Testis (tissue), 3 donors: Measurements from ENCODE around the gene PRKAR1B. TPM values are rescaled to one million over a fixed set of nuclear protein-coding genes. Genes with fewer than 3 reads are reported as not detected.
A peak's percentile ranks its signal among the peaks of the same experiment; 100 is the strongest.

Experiments
- DNase-seq: peaks from one replicate; pipeline ENCODE4 v3.0.0-alpha.2; 2019
- H3K27ac ChIP-seq, 2 donors: fragments of 200-600 bp; sonication (generic); one replicate each; pipeline ENCODE4 v1.5.1; 2019
- H3K27me3 ChIP-seq: fragments of 200-600 bp; sonication (generic); one replicate; pipeline ENCODE4 v1.5.1; 2019
- H3K36me3 ChIP-seq: fragments of 200-600 bp; sonication (generic); one replicate; pipeline ENCODE4 v1.5.1; 2017; ENCODE audit warnings: low read depth; ENCODE audit errors: missing control alignments
- H3K4me1 ChIP-seq: fragments of 200-600 bp; sonication (generic); one replicate; pipeline ENCODE4 v1.5.1; 2019
- H3K4me3 ChIP-seq, 2 donors: fragments of 200-600 bp; sonication (generic); one replicate each; pipeline ENCODE4 v1.5.1; 2017 to 2019
- H3K9me3 ChIP-seq: fragments of 200-600 bp; sonication (generic); one replicate; pipeline ENCODE4 v1.5.1; 2017
- CTCF ChIP-seq, 3 experiments: fragments of 450-650 bp in 2 of 3; fragments of 200-600 bp in 1 of 3; sonication (generic) in 1 of 3; IDR thresholded peaks; one replicate each; pipeline ENCODE4 v1.5.1; 2016 to 2019; ENCODE audit warnings: antibody characterized with exemption in 3 of 3, mild to moderate bottlenecking in 2 of 3, moderate library complexity in 1 of 3
- POLR2A ChIP-seq: fragments of 450-650 bp; IDR thresholded peaks from one replicate; pipeline ENCODE4 v1.6.1; 2017; ENCODE audit warnings: antibody characterized with exemption, mild to moderate bottlenecking, moderate library complexity
- WGBS, 2 donors: methylation state at CpG; one replicate each; pipeline ENCODE4 v1.1.5; 2018; 5-methylcytosine and 5-hydroxymethylcytosine counted together
- intact Hi-C: fragments of 100-400 bp; cut with DNase I; formaldehyde crosslinking; loops from one replicate; pipeline ENCODE4 v1.15.1; 2023; ENCODE audit warnings: low total_unique reads
- polyA plus RNA-seq: library from polyadenylated mRNA; stranded (reverse); fragments of 350-450 nt; fragmentation: Illumina TruSeq; extraction: RNeasy Lipid Tissue Mini Kit (QIAGEN cat#74804); gene quantifications from one replicate; pipeline ENCODE4 v1.2.3, GENCODE V29; 2014; ENCODE audit warnings: low read depth, low replicate concordance; ENCODE audit not compliant: insufficient read depth
- total RNA-seq, 2 donors: library from RNA; depleted of rRNA; stranded (reverse); fragments of >200 nt; gene quantifications; one replicate each; pipeline ENCODE4 v1.2.3, GENCODE V29; 2016

The PRKAR1B gene
- total and polyA plus RNA-seq, 3 donors from 2014 or later, result 27.8 to 35.7 (median 31.3) TPM

- TF ChIP-seq CTCF (IDR thresholded peaks at IDR 0.05), result no peak
These were observed 170.1 kb downstream of the PRKAR1B start for GRCh38 chr7:556837-557557.

GRCh38 chr7:556291-556826 lies 170.7 kb downstream of the PRKAR1B start:
- no peak overlapping the region for H3K27ac ChIP-seq
- DNase-seq, result no peak
- no peak for TF ChIP-seq POLR2A
- TF ChIP-seq CTCF (IDR thresholded peaks at IDR 0.05), result no peak
- intact Hi-C loops, result no loop called here
- H3K4me1 ChIP-seq, result peaks cover 5% of the 10 kb centered on the region
- no peaks in the 10 kb centered on the region for H3K9me3 ChIP-seq
- H3K27me3 ChIP-seq, result no peaks in the 10 kb centered on the region
- 91 to 92% methylated on average over 24 to 30 of the region's 30 CpGs for WGBS, 2 donors
- H3K36me3 ChIP-seq, result no peaks in the 10 kb centered on the region
- no peak overlapping the region for H3K4me3 ChIP-seq

More at GRCh38 chr7:556837-557557, 170.1 kb downstream of the PRKAR1B start:
- peak overlapping the region in 1 of 2 donors; percentile 24 for H3K27ac ChIP-seq
- WGBS, 2 donors, result 88 to 91% methylated on average over 29 to 32 of the region's 32 CpGs
- H3K9me3 ChIP-seq, result no peaks in the 10 kb centered on the region
- DNase-seq, result no peak
- H3K4me3 ChIP-seq, result no peak overlapping the region
- H3K4me1 ChIP-seq, result peaks cover 11% of the 10 kb centered on the region
- intact Hi-C loops, result no loop called here
- H3K27me3 ChIP-seq, result no peaks in the 10 kb centered on the region
- no peaks in the 10 kb centered on the region for H3K36me3 ChIP-seq

GRCh38 chr7:555551-556160 lies 171.4 kb downstream of the PRKAR1B start:
- 93 to 97% methylated on average over 14 to 18 of the region's 18 CpGs for WGBS, 2 donors
- no peak overlapping the region for H3K27ac ChIP-seq
- no peak overlapping the region for H3K4me3 ChIP-seq
- TF ChIP-seq POLR2A (no peak), CTCF (IDR thresholded peaks at IDR 0.05) (no peak)
- H3K9me3 ChIP-seq, result no peaks in the 10 kb centered on the region
- DNase-seq, result no peak
- H3K4me1 ChIP-seq, result no peaks in the 10 kb centered on the region
- H3K36me3 ChIP-seq, result no peaks in the 10 kb centered on the region
- H3K27me3 ChIP-seq, result no peaks in the 10 kb centered on the region
- intact Hi-C loops, result no loop called here

GRCh38 chr7:553636-554111 lies 173.4 kb downstream of the PRKAR1B start:
- TF ChIP-seq POLR2A, result no peak
- no peak for TF ChIP-seq CTCF (IDR thresholded peaks at IDR 0.05)
- DNase-seq, result no peak
- H3K27me3 ChIP-seq, result no peaks in the 10 kb centered on the region
- no peaks in the 10 kb centered on the region for H3K36me3 ChIP-seq
- intact Hi-C loops, result no loop called here
- H3K4me3 ChIP-seq, result no peak overlapping the region
- no peaks in the 10 kb centered on the region for H3K4me1 ChIP-seq
- H3K27ac ChIP-seq, result no peak overlapping the region
- no peaks in the 10 kb centered on the region for H3K9me3 ChIP-seq
- 92% methylated on average over 18 of the region's 18 CpGs; no CpG with 5 or more reads in 1 of the 2 donors for WGBS, 2 donors
